Stimulated activated CD4-positive, alpha-beta T cell treated with anti-CD3 and anti-CD28 coated beads, Interleukin-1b, Interleukin-23, amount 100 ng/mL, for 48 hours (primary cell): ENCODE measurements around the gene STARD10.

ENCODE experiments used
- DNase-seq: peaks from one replicate; pipeline ENCODE4 v3.0.0-alpha.2; 2020

The STARD10 gene

DNA sequence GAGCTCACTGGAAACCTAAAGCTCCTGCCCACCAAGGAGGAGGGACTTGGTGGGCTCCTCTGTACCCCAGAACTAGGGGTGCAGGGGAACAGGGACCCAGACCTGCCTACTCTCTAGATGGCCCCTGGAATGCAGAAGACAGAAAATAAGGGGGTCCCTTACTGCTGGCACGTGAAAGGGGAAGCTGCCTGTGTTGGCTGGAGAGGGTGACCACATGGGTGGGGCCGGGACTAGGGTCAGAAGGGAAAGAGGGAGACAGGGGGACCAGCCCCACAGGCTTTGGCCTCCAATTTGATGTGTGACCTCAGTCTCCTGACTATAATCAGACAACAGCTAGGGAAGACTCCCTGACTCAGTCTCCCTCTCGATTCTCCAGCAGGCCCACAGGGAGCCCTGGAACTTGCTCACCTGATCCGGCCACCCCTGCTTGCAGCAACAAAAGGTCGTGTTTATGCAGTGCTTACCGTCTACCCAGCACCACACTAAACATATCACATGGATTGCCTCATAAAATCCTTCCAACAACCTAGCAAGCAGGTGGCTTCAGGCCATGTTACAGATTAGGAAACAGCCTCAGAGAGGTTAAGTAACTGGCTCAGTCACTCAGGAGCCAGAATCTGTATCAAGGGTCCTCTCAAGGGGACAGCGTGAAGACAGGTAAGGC, 51.9 kb downstream of the STARD10 start:
- no peak for DNase-seq

DNA sequence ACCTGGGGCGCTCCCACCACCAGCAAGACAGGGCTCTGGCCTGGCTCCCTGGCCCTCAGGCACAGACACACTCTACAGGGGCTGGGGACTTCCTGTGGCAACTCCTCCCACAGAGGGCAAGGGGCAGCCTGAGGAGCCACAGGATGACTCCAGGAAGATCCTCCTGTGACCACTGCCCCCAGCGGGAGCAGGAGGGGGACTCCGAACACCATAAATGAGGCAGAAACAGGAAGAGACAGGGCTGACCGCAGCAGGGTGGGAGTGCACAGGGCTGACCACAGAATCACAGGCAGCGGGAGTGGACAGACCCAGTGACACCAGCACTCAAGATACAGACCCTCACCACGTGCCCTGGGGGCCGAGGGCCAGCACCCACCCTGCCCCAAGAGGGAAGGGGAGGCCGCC, 52.4 kb downstream of the STARD10 start:
- no peak for DNase-seq

GRCh38 chr11:72740562-72741428, 53.1 kb downstream of the STARD10 start:
- DNase-seq, result no peak

DNA sequence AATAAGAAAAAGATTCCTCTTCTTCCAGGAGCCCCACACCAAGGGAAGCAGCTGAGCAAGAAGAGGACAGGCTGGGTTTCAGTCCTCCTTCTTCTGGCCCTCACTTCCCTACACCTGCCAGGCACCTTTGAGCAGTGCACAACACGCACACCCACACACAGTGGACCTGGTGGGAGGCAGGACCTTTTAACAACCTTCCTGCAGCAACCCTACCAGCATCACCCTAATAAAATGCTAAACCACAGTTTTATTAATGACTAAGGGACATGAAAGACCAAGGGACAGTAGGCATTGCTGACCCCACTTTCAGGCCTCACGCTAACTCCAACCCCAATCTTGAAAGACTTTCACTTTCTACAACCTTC, 53.8 kb downstream of the STARD10 start:
- no peak for DNase-seq

DNA sequence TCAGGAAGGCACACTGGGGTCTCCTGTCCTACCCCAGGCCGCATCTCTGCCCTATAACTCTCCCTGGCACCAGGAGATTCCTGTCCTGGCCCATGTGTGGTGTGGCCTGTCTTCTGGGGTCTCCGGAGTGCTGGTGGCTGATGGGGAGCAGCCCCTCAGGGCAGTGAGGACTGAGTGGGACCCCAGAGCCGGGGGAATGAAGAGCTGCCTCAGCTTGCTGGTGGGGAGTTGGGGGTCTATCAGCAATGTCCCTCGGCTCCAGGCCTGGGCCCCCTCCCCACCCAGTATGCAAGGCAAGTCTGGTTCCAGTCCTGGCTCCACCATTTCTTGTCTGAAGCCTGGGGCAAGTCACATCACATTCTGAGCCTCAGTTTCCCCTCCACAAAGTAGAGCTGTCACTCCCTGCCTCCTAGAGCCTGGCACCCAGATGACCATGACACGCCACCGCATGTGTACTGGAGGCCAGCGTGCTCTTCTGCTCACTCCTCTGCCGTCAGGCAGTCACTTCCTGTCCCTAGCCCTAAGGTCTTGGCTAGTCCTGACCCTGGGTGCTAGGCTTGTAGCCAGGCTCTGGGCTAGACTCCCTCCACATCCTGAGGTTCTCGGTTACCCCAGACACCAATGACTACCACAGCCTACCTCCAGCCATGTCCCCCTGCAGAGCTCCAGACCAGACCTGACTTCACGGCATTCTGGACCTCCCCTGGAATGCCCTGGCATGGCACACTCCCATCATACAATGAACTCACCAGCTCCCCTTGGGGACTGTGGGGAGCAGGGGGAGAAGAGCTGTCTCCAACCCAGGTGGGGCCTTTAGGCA, 54.4 kb downstream of the STARD10 start:
- no peak for DNase-seq

DNA sequence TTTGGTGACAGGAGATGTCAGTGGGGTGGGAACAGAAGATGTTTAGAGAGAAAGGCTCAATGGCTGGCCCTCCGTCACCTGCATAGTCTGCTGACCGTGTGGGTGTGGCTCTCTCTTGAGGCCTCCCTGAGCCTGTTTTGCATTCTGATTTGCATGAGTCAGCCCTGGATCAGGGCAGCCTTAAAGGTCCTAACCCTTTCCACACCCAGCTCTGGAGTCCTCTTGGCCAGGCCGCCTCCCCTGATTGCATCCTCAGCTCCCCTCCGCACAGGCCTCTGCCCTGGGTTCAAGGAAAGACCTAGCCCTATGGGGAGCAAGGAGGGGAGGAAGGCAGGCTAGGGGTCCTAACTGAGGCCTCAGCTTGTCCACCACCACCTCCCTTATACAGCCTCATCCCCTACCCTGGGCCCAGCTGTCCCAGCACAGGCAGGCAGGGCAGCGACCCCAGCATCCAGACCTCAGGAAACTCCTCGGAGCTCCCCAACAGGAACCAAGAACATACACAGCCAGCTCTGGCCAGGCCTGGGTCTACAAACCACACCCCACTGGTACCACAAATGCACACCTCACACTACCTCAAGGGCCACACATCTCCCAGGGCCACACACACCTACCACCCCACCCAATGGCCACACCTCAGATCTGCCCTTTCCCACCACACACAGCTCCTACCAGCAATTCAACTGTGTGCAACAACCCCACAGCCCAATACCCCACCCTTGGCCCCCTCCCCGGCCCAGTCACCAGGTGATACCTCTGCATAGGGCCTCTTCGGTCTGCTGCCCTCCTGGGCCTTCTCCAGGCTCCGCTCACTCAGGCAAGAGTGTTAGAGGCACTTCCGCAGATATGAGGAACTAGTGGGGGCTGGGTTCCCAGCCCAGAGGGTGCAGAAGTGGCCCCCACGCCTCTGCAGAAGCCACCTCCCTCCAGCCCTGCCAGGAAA, 55.4 kb downstream of the STARD10 start:
- DNase-seq, result no peak

GRCh38 chr11:72737336-72737735, 56.5 kb downstream of the STARD10 start:
- no peak for DNase-seq

- peak; percentile 73 for DNase-seq
Observed at GRCh38 chr11:72736452-72737069, 57.3 kb downstream of the STARD10 start.

GRCh38 chr11:72735495-72736027, 58.3 kb downstream of the STARD10 start:
- DNase-seq, result no peak

DNA sequence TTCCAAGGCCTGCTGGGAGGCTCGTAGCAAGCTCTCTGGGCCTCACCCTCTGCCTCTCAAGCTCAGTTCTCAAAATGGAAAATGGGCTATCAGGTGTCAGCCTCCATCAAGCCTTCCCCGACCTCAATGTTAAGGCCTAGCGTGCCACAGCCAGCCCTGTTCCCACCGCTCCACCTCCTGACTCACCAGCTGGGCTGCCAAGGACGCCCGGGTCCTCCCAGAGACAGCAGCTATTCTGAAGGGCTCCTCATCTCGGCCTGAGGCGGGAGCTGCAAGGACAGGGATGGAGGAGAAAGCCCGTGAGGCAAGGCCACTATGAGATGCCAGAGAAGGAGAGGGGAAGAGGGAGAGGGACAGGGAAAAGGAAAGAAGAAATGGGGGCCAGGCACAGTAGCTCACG, 61.5 kb downstream of the STARD10 start:
- DNase-seq, result no peak

- no peak for DNase-seq
Observed at GRCh38 chr11:72730737-72731136, 63.1 kb downstream of the STARD10 start.

GRCh38 chr11:72730243-72730642, 63.6 kb downstream of the STARD10 start:
- no peak for DNase-seq

GRCh38 chr11:72727521-72727920, 66.3 kb downstream of the STARD10 start:
- no peak for DNase-seq

- no peak for DNase-seq
Observed at GRCh38 chr11:72726266-72727220, 67.3 kb downstream of the STARD10 start.

DNA sequence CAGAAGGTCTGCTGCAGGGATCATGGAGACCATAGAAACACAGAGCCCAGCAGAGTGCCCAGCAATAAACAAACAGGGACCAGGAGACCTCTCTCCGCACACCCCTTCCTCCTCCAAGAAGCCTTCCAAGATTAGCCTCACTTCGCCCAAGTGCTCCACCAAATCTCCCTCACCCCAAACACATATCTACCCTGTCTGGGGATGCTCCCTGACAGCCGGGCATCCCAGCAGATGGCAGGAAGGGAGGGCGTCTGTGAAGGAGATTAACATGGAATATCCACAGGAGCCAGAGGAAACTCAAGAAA, 68.2 kb downstream of the STARD10 start:
- DNase-seq, result no peak

DNA sequence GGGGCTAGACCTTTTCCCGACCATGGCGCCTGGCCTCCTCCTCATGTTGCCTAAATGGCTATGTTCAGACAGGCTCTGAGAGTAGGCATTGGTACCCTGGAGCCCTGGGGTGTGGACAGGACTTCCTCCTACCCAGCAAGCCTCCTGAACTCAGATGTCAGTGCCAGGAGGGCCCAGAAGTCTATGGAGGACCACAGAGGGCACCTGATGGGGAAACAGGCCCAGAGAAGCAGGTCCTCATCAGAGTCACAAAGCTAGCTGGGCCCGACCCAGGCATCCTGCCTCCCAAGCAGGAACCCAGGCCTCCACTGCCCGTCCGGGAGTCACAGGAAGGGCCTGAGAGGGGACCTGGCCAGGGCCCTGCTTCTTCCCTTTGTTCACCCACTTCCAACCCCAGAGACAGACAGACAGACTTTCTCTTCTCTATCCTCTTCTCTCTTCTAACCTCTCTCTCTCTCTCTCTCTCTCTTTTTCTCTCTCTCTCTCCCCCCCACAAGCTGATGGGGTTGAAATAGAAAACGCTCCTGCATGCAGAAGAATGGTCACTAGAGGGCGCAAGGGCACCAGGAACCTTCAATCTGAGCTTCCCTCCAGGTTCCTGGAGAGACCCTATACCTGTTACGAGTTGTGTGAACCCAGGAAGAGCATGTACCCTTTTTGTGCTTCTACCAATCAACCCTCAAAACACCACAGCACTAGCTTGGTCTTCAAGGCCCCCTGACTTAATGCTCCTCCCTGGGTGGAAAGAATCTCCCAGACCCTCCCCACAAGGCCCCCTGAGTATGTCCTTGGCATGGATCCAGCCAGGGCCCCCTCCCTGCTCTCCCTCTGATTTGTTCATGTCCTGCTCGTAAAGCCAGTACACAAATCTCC, 68.8 kb downstream of the STARD10 start:
- peak; percentile 73 for DNase-seq

GRCh38 chr11:72724021-72724551, 69.8 kb downstream of the STARD10 start:
- no peak for DNase-seq

DNA sequence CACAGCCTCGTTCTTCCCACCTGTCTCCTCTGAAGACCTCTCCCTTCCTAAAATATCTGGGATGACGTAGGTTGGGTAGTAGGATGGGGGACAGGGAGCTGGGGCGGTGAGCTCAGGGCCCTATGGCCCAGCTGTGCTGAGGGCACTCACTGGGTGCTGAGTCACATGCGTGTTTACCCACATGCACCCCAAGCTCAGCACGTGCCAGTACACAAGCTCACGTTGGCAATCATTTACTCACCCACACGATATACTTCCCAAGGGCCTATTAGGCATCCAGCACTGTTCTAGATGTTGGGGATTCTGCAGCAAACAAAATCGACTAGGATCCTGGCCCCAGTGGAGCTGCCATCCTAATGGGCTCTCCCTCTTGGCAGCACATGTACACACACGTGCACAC, 70.3 kb downstream of the STARD10 start:
- DNase-seq, result no peak

DNA sequence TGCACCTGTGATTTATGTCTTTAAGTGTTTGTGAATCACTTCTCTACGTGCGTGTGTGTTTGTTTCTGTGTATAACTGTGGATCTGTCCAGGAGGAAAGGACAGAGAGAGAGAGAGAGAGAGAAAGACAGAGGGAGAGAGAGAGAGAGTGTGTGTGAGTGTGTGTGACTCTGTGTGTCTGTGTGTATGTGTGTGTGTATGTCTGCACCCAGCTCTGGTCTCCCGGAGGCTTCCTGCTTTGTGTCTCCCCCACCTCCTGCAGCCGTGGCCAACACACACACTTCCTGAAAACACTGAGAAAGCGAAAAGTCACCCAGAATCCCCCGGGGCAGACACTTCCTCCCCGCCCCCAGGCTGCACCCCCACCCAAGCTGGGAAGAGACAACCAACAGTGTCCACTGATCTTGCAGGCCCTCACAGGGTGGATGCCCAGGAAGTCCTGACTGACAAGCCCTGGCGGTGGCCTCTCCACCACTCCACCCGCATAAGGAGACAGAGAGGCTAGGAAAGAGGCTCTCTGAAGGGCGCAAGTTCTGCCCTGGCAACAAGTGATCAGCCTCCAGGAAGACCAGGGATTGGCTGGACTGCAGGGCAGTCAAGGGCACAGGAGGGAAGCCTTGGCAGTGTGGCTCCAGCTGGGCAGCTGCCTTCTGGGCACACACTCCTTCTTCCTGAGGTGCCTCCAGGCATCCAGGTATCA, 71.6 kb downstream of the STARD10 start:
- DNase-seq, result peak; percentile 85
